Neutrophil (primary cell): ENCODE measurements around the gene RHOG.

Experiments used
- H3K27ac ChIP-seq: fragments of 200-600 bp; sonication (generic); 2 replicates; pipeline ENCODE4 v1.5.1; 2016; ENCODE audit warnings: mild to moderate bottlenecking, moderate library complexity
- H3K27me3 ChIP-seq: fragments of 200-600 bp; sonication (generic); 2 replicates; pipeline ENCODE4 v1.6.0; 2016; ENCODE audit warnings: mild to moderate bottlenecking
- H3K36me3 ChIP-seq: fragments of 200-600 bp; sonication (generic); 2 replicates; pipeline ENCODE4 v1.5.1; 2017
- H3K4me1 ChIP-seq, 2 experiments: fragments of 200-600 bp in 1 of 2; sonication (generic) in 1 of 2; 1 replicate in 1 of 2; 2 replicates in 1 of 2; pipeline versions ENCODE4 v1.5.1 to v1.6.1; 2013 to 2016; ENCODE audit warnings: low read depth in 1 of 2, low read length in 1 of 2, mild to moderate bottlenecking in 1 of 2, moderate library complexity in 1 of 2; ENCODE audit not compliant: control insufficient read depth in 1 of 2, insufficient read depth in 1 of 2
- H3K4me3 ChIP-seq, 2 experiments: fragments of 200-600 bp in 1 of 2; sonication (generic) in 1 of 2; 1 replicate in 1 of 2; 2 replicates in 1 of 2; pipeline ENCODE4 v1.5.1; 2013 to 2016; ENCODE audit warnings: low read depth in 1 of 2, low read length in 1 of 2, mild to moderate bottlenecking in 1 of 2, moderate library complexity in 1 of 2
- H3K9me3 ChIP-seq: fragments of 200-600 bp; sonication (generic); 2 replicates; pipeline ENCODE4 v1.5.1; 2016
- TF ChIP-seq, protein P1 (sequence below): fragments of 200-600 bp; sonication (generic); IDR thresholded peaks from 2 replicates; pipeline ENCODE4 v1.5.1; 2016; ENCODE audit warnings: antibody characterized with exemption

The RHOG gene

DNA sequence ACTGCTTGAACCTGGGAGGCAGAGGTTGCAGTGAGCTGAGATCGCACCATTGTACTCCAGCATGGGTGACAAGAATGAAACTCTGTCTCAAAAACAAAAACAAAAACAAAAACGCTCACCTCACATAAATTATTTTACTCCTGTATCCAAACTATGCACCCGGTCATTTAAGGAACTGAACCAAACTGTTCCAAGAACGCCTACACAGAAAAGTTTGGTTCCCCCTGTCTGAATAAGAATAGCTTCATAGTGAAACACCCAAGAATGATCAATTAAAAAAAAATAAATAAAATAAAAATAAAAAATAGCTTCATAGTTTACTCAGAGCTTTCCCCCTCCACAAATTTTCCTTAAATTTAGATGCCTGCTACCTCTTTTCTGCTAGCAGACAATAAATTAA, 57.1 kb downstream of the RHOG start:
- H3K27ac ChIP-seq = peak overlapping the region; percentile 97
- peaks cover 64 to 79% of the 10 kb centered on the region in 2 experiments for H3K4me1 ChIP-seq
- TF ChIP-seq, protein P1, sequence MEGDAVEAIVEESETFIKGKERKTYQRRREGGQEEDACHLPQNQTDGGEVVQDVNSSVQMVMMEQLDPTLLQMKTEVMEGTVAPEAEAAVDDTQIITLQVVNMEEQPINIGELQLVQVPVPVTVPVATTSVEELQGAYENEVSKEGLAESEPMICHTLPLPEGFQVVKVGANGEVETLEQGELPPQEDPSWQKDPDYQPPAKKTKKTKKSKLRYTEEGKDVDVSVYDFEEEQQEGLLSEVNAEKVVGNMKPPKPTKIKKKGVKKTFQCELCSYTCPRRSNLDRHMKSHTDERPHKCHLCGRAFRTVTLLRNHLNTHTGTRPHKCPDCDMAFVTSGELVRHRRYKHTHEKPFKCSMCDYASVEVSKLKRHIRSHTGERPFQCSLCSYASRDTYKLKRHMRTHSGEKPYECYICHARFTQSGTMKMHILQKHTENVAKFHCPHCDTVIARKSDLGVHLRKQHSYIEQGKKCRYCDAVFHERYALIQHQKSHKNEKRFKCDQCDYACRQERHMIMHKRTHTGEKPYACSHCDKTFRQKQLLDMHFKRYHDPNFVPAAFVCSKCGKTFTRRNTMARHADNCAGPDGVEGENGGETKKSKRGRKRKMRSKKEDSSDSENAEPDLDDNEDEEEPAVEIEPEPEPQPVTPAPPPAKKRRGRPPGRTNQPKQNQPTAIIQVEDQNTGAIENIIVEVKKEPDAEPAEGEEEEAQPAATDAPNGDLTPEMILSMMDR = no peak

DNA sequence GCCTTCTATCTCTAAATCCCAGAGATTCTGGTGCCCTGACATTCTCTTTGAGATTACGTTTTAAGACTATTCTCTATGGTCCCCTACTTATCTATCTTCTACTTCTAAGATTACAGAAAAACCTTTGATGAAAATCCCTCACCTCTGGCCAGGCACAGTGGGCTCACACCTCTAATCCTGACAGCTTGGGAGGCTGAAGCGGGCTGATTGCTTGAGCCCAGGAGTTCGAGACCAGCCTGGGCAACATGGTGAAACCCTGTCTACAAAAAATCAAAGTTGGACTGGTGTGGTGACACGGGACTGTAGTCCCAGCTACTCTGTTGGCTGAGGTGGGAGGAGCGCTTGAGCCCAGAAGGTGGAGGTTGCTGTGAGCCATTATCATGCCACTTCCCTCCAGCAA, 57.8 kb downstream of the RHOG start:
- Histone ChIP-seq H3K4me1 (peaks cover 57 to 73% of the 10 kb centered on the region in 2 experiments), H3K4me3 (no peak overlapping the region), H3K9me3 (no peaks in the 10 kb centered on the region), H3K36me3 (peaks cover 26% of the 10 kb centered on the region), H3K27ac (peak overlapping the region; percentile 97), H3K27me3 (no peaks in the 10 kb centered on the region)
- TF ChIP-seq, protein P1 = no peak

More for the DNA sequence above, 57.1 kb downstream of the RHOG start:
- Histone ChIP-seq H3K27me3 (no peaks in the 10 kb centered on the region), H3K36me3 (peaks cover 19% of the 10 kb centered on the region), H3K4me3 (no peak overlapping the region), H3K9me3 (no peaks in the 10 kb centered on the region)

DNA sequence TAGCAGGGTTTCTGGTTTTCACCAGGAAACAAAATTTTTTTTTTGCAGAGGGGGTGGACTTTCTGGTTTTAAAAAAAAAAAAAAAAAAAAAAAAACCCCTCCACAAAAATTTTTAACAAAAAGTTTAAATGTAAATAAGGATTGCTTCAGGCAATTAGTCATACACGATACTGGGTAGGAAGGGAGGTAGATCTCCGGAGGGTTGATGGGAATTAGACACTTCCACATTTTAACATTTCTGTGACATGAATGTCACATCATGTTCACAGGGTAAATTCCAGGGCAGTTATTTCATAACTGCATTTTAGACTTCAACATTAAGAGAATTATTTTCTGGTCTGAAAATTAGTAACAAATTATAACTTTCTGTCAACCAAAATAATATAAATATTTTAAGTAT, 59.3 kb downstream of the RHOG start:
- Histone ChIP-seq H3K9me3 (no peaks in the 10 kb centered on the region), H3K4me3 (peak overlapping the region in 1 of 2 experiments; percentile 7), H3K36me3 (peaks cover 41% of the 10 kb centered on the region), H3K27ac (peak overlapping the region; percentile 97), H3K4me1 (peaks cover 42 to 60% of the 10 kb centered on the region in 2 experiments), H3K27me3 (no peaks in the 10 kb centered on the region)
- TF ChIP-seq, protein P1 = no peak
